GM12864 (cell line): ENCODE results near the gene TMEM245.
"Not testable (repeated sequence)": the region's sequence is repeated elsewhere in the genome, so short reads cannot be mapped to it uniquely, and the experiment has no call there.

Experiments
- DNase-seq: peaks from one replicate; pipeline ENCODE4 v3.0.0-alpha.2; 2011; ENCODE audit warnings: low read depth
- H3K4me3 ChIP-seq: 2 replicates; pipeline ENCODE4 v1.5.1; 2011; ENCODE audit warnings: mild to moderate bottlenecking, low read depth, low read length, control low read depth
- TF ChIP-seq, protein P1 (sequence below): IDR thresholded peaks from 2 replicates; pipeline ENCODE4 v1.5.1; 2011; ENCODE audit warnings: low read depth, mild to moderate bottlenecking, moderate library complexity, low read length, control low read depth, inconsistent platforms; ENCODE audit errors: missing control alignments

The TMEM245 gene

DNA sequence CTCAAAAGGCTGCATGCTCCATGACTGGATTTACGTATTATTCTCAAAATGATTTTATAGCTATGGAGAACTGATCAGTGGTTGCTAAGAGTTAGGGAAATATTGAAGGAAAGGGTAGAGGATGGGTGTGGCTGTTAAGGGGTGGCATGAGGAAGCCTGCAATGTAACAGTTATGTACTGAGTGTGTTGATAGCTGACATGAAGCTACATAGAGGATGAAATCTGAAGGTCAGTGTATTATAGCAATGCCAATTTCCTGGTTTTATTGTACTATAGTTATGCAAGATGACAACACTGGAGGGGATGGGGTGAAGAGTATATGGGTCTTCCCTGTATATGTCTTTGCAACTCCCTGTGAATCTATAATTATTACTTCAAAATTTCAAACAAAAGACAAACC, 51.0 kb downstream of the TMEM245 start:
- H3K4me3 ChIP-seq: no peak overlapping the region
- DNase-seq: no peak
- TF ChIP-seq, protein P1, sequence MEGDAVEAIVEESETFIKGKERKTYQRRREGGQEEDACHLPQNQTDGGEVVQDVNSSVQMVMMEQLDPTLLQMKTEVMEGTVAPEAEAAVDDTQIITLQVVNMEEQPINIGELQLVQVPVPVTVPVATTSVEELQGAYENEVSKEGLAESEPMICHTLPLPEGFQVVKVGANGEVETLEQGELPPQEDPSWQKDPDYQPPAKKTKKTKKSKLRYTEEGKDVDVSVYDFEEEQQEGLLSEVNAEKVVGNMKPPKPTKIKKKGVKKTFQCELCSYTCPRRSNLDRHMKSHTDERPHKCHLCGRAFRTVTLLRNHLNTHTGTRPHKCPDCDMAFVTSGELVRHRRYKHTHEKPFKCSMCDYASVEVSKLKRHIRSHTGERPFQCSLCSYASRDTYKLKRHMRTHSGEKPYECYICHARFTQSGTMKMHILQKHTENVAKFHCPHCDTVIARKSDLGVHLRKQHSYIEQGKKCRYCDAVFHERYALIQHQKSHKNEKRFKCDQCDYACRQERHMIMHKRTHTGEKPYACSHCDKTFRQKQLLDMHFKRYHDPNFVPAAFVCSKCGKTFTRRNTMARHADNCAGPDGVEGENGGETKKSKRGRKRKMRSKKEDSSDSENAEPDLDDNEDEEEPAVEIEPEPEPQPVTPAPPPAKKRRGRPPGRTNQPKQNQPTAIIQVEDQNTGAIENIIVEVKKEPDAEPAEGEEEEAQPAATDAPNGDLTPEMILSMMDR: no peak

DNA sequence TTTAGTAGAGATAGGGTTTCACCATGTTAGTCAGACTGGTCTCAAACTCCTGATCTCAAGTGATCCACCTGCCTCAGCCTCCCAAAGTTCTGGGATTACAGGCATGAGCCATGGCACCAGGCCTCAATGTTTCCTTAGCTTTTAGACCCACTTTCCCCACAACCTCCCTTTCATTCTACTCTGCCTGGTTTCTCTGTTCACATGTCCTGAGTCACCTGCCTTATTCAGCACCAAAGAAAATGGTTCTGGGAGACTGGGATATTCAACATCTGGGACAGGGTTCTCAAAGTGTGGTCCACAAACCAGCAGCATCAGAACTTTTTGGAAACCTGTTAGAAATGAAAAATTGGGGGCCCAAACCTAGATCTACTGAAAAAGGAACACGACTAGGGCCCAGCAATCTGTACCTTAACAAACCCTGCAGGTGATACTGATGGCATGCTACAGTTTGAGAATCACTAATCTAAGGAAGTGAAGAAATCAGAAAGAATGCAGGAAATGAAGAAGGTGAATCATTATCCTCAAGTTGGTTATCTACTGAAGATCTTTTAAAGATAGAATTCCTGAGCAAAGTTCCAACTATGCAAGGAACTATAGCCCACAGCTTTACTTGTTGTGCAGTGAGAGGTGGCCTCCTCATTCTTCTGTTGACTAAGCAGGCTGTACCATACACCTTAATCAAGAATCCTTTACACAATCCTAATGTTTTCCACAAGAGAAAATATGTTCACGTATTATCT, 54.6 kb downstream of the TMEM245 start:
- H3K4me3 ChIP-seq: no peak overlapping the region
- TF ChIP-seq, protein P1: no peak
- no peak for DNase-seq

DNA sequence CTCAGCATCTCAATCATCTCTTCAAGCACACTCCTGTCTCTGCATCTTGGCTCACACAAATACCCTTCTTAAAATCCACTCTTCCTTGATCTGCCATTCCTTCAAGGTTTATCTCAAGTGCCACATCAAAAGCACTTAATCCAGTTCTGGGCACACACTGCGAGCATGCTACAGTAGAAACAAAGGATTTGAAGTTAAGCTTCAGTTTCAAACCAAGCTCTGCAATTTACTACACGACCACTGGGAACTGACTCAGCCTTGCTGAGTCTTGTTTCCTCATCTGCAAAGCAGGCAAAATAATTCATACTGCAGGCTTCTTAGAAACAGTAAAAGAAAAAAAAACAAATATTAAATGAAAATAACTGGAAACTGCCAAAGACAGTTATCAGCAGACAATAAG, 56.0 kb downstream of the TMEM245 start:
- no peak for DNase-seq
- H3K4me3 ChIP-seq: no peak overlapping the region
- TF ChIP-seq, protein P1: no peak

DNA sequence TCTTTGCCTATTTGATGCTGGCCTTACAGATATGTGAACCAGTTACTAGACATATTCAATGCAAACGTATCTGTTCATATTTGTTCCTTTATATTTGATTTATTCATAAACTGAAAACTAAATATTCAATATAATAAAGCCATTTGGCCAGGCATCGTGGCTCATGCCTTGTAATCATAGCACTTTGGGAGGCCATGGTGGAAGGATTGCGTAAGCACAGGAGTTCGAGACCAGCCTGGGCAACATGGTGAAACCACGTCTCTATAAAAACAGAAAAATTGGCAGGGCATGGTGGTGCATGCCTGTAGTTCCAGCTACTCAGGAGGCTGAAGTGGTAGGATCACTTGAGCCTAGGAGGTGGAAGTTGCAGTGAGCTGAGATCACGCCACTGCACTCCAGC, 57.2 kb downstream of the TMEM245 start:
- TF ChIP-seq, protein P1: no peak
- H3K4me3 ChIP-seq: no peak overlapping the region
- no peak for DNase-seq

DNA sequence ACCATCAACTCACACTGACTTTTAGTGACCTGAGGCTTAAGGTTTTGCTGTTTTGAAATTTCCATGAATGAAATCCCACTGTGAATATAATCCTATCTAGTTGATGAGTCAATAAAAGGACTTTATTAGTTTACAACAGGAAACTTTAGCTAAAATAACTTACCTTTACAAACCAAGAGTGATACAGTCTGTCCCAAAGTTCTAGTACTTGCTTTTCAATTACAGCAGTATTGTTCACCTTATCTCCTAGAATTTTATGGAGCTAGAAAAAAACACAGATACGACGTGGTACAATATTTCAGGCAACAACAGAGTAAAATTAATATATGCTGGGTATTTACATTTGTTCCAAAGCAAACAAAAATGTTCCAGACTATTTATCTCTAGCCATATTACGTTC, 59.6 kb downstream of the TMEM245 start:
- TF ChIP-seq, protein P1: no peak
- H3K4me3 ChIP-seq: no peak overlapping the region
- DNase-seq: no peak

DNA sequence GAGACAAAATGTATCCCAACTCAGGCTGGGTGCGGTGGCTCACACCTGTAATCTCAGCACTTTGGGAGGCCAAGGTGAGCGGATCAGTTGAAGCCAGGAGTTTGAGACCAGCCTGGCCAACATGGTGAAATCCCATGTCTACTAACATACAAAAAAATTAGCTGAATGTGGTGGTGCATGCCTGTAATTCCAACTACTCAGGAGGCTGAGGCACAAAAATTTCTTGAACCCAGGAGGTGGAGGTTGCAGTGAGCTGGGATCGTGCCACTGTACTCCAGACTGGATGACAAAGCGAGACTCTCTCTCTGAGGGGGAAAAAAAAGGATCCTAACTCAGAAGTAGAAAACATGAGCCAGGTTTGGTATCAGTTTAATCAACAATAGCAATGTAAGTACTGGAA, 66.6 kb downstream of the TMEM245 start:
- not testable (repeated sequence) for DNase-seq

DNA sequence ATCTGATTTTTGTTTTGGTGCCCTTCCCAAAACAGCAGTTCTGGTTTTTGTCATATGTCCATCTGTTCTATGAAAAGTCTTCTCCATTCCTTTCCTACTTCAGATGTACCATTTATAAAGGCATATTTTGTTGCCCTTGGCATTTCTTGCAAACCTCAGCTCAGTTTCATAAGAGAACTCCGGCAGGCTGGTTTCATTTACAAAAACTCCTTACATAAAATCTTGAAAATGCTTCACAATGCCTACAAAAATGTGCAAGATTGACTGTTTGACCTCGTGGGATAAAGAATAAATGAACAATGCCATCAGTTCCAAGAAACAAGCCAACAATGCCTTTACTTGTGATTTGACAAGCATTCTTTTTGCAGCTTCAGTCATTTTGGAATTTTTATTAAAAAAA, 67.3 kb downstream of the TMEM245 start:
- TF ChIP-seq, protein P1: no peak
- H3K4me3 ChIP-seq: no peak overlapping the region
- no peak for DNase-seq

More for the DNA sequence above, 66.6 kb downstream of the TMEM245 start:
- not testable (repeated sequence) for H3K4me3 ChIP-seq

DNA sequence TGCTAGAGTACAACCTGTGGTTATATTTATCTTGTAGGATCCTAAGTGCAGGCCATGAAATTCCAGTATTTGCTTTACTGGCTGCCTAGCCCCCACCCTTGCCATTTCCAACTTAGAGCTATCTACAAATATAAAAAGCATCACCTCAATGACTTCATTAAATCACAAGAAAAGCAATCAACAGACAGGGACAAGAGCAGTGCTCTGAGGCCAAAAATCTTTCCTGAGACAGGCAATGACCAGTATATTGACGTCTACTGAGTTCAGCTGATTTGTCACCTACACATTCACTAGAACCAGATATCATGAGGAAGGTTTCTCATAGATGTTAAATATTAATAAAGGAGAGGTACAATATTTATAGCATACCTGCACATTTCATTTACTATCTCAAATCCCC, 68.0 kb downstream of the TMEM245 start:
- TF ChIP-seq, protein P1: no peak
- DNase-seq: no peak
- H3K4me3 ChIP-seq: no peak overlapping the region
